ENCODE results near the gene EXOC3L1. TPM values are rescaled to one million over a fixed set of nuclear protein-coding genes. Genes with fewer than 3 reads are reported as not detected.

EXOC3L1 gene
- total and polyA plus RNA-seq, 2 of the 4 experiments (the other 2 are of a cell fraction): not detected

- Histone ChIP-seq H3K79me1 (ENCODE audit: low read depth in 1 of 2, low read length in 2 of 2) (peaks cover 4 to 16% of the 10 kb centered on the region in 2 experiments; a peak in 3 of 4 replicates), H2AFZ (replicated peaks; ENCODE audit: low read length, poor library complexity) (no peak overlapping the region), H3K27me3 (ENCODE audit: control insufficient read depth, insufficient read depth, low read length) (peaks cover 24% of the 10 kb centered on the region; the same call in 1 of the 2 replicates), H3K23ac (ENCODE audit: low read depth, low read length) (no peak overlapping the region), H3K9me1 (ENCODE audit: insufficient read depth, low read length) (peaks cover 10% of the 10 kb centered on the region), H3K4me2 (ENCODE audit: low read depth, low read length) (no peak overlapping the region), H2BK120ac (ENCODE audit: low read depth, low read length) (no peak overlapping the region), H4K5ac (ENCODE audit: low read depth, low read length) (no peak overlapping the region), H3K36me3 (ENCODE audit: control insufficient read depth, insufficient read depth, low read length) (peaks cover 3% of the 10 kb centered on the region; the same call in 1 of the 2 replicates), H3K9ac (ENCODE audit: low read depth, low read length) (no peak overlapping the region), H3K4me1 (ENCODE audit: control insufficient read depth, insufficient read depth, low read length) (peaks cover 34% of the 10 kb centered on the region), H2BK15ac (ENCODE audit: low read depth, low read length) (no peak overlapping the region), H3K4me3 (ENCODE audit: insufficient read depth, low read depth, low read length) (no peak overlapping the region), H3K4ac (ENCODE audit: low read depth, low read length) (no peak overlapping the region), H3K27ac (ENCODE audit: insufficient read depth, low read length) (no peak overlapping the region), H2BK5ac (ENCODE audit: low read depth, low read length, poor library complexity, severe bottlenecking) (no peak overlapping the region), H2BK20ac (ENCODE audit: low read depth, low read length) (no peak overlapping the region), H4K20me1 (ENCODE audit: insufficient read depth, low read length) (no peaks in the 10 kb centered on the region), H3K14ac (replicated peaks; ENCODE audit: low read depth, low read length) (no peak overlapping the region), H4K91ac (ENCODE audit: insufficient read depth, low read depth, low read length) (no peak overlapping the region), H3K9me3 (ENCODE audit: control insufficient read depth, insufficient read depth, low read length) (no peaks in the 10 kb centered on the region), H4K8ac (ENCODE audit: low read depth in 2 of 2, low read length in 2 of 2) (no peak overlapping the region), H3K18ac (ENCODE audit: low read depth, low read length) (no peak overlapping the region), H3K56ac (ENCODE audit: extremely low read depth, insufficient read depth, low read length) (no peak overlapping the region), H2AK9ac (replicated peaks; ENCODE audit: low read depth, low read length, poor library complexity) (peak overlapping the region; percentile 55), H2AK5ac (ENCODE audit: low read depth, low read length) (0 out of 2 replicates have a peak overlapping the region, but pooled peaks have one; percentile 3)
- no CpG with 5 or more reads among the region's 18 CpGs for WGBS, 2 experiments (ENCODE audit: extremely low coverage in 2 of 2, insufficient read length in 1 of 2)
- CTCF ChIA-PET: no interaction called here
- POLR2A ChIA-PET (ENCODE audit: unreplicated experiment): no interaction called here
- dilution Hi-C loops (cut with HindIII; ENCODE audit: low sequenced_read_pairs, unreplicated experiment) (no loop called here), intact Hi-C loops (cut with micrococcal nuclease) (no loop called here), in situ Hi-C loops (cut with MboI; ENCODE audit: low sequenced_read_pairs) (no loop called here)
- BruUV-seq (replicated peaks): no TSS peak
- ATAC-seq (ENCODE audit: low read depth) (no peak), DNase-seq (no peak)
- no peak for TF ChIP-seq RFX5 (IDR thresholded peaks at IDR 0.05; ENCODE audit: low read depth, low read length)
- TF ChIP-seq BHLHE40 (IDR thresholded peaks at IDR 0.05; ENCODE audit: low read depth, low read length): no peak
- TF ChIP-seq RCOR1 (IDR thresholded peaks at IDR 0.05; ENCODE audit: insufficient replicate concordance, low read length): no peak
These were observed 23.8 kb downstream of the EXOC3L1 start for GRCh38 chr16:67166110-67166547.
